ENCODE results near the gene MIPEP. TPM values are rescaled to one million over a fixed set of nuclear protein-coding genes. Genes with fewer than 3 reads are reported as not detected.

Gene MIPEP
- total and polyA plus RNA-seq, 9 of the 15 experiments (the other 6 are each of a cell fraction or from before 2014, with no cell fraction given): 1.7 to 19.3 (median 13.1) TPM

DNA sequence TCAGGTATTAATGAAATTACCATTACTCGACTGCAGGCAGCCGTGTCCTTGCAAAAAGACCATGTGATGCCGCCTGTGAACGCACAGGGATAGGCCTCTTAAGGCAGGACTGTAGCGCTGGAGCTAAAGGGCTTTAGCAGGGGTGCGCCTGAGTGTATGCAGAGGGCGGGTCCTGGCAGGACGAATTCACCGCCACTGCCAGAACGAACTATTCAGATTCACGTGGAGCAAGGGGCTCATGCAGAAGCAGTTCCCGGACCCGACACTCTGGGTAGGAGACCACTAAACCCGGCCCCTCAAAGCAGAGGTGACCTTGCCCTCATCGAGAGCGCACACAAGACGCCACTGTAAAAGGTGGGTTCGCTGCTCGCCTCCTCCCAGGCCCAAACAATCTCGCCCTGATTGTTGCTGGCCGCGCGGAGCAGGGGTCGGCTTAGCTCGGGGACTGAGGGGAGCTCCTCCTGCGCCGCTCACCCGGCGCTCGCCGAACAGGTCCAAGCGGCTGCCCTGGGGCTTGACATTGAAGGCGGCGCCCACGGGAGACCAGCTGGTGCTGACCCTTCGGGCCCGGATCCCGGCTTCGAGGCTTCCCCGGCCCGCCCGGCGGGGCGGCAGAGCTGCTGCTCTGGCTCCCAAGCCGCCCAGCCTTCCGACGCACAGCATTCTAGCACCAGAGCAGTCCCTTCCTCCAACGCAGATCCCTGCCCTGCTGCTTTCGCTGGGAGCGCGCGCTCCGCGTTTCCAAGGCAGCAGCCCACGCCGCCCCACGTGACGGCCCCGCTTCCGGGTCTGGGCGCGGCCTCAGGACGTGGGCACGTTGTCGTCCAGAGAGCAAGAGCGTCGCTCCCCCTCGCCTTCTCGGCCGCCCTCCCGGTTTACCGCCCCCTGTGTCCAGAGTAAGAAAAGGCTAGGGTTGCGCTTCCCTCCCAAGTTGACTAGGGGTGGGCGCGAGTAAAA, at the start of gene MIPEP (continued):
- TF ChIP-seq HNRNPLL (IDR thresholded peaks at IDR 0.05; ENCODE audit: low read depth, low read length, poor library complexity, severe bottlenecking): peak; percentile 50
- TF ChIP-seq, protein P1, sequence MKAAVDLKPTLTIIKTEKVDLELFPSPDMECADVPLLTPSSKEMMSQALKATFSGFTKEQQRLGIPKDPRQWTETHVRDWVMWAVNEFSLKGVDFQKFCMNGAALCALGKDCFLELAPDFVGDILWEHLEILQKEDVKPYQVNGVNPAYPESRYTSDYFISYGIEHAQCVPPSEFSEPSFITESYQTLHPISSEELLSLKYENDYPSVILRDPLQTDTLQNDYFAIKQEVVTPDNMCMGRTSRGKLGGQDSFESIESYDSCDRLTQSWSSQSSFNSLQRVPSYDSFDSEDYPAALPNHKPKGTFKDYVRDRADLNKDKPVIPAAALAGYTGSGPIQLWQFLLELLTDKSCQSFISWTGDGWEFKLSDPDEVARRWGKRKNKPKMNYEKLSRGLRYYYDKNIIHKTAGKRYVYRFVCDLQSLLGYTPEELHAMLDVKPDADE (conservative IDR thresholded peaks at IDR 0.05; ENCODE audit: control insufficient read depth, low read depth, low read length): peak; percentile 88
- TF ChIP-seq RUNX1 (IDR thresholded peaks at IDR 0.05; ENCODE audit: low read depth): no peak
- TF ChIP-seq ZNF324 (CRISPR knock-in tag; IDR thresholded peaks at IDR 0.05): no peak
- TF ChIP-seq FIP1L1 (IDR thresholded peaks at IDR 0.05; ENCODE audit: low read depth, low read length, poor library complexity, severe bottlenecking): peak; percentile 53
- no peak for TF ChIP-seq KLF13 (tag; IDR thresholded peaks at IDR 0.05; ENCODE audit: borderline replicate concordance, low read depth)
- peak; percentile 56; the same call in 1 of the 2 replicates for TF ChIP-seq JUN (IDR thresholded peaks at IDR 0.05; ENCODE audit: borderline replicate concordance, low read depth, low read length)
- TF ChIP-seq JUN (CRISPR knock-in tag; IDR thresholded peaks at IDR 0.05; ENCODE audit: borderline replicate concordance): no peak
- no peak for TF ChIP-seq NBN (IDR thresholded peaks at IDR 0.05; ENCODE audit: low read depth)
- no peak for TF ChIP-seq PHB (CRISPR knock-in tag; IDR thresholded peaks at IDR 0.05)
- no peak for TF ChIP-seq CBX3 (IDR thresholded peaks at IDR 0.05; ENCODE audit: borderline replicate concordance in 1 of 2, low read length in 2 of 2)
- peak; percentile 82; the same call in 1 of the 2 replicates for TF ChIP-seq RB1 (IDR thresholded peaks at IDR 0.05; ENCODE audit: low read depth)
- TF ChIP-seq L3MBTL2 (IDR thresholded peaks at IDR 0.05): peak; percentile 45; the same call in 1 of the 2 replicates
- TF ChIP-seq TAF7 (tag; IDR thresholded peaks at IDR 0.05): no peak
- TF ChIP-seq RBFOX2 (IDR thresholded peaks at IDR 0.05; ENCODE audit: low read depth, low read length): peak; percentile 73
- no peak for TF ChIP-seq HDAC8 (tag; IDR thresholded peaks at IDR 0.05)
- TF ChIP-seq, protein P2, sequence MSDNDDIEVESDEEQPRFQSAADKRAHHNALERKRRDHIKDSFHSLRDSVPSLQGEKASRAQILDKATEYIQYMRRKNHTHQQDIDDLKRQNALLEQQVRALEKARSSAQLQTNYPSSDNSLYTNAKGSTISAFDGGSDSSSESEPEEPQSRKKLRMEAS (CRISPR knock-in tag; IDR thresholded peaks at IDR 0.05): peak; percentile 76
- TF ChIP-seq MLLT1 (IDR thresholded peaks at IDR 0.05): no peak
- peak in 1 of 3 experiments; percentile 45 for TF ChIP-seq YY1 (IDR thresholded peaks at IDR 0.05; ENCODE audit: borderline replicate concordance in 1 of 3, control insufficient read depth in 1 of 3, extremely low read depth in 1 of 3, insufficient read depth in 3 of 3, insufficient read length in 1 of 3, insufficient replicate concordance in 2 of 3, low read depth in 1 of 3, low read length in 2 of 3)
- TF ChIP-seq, protein P3, sequence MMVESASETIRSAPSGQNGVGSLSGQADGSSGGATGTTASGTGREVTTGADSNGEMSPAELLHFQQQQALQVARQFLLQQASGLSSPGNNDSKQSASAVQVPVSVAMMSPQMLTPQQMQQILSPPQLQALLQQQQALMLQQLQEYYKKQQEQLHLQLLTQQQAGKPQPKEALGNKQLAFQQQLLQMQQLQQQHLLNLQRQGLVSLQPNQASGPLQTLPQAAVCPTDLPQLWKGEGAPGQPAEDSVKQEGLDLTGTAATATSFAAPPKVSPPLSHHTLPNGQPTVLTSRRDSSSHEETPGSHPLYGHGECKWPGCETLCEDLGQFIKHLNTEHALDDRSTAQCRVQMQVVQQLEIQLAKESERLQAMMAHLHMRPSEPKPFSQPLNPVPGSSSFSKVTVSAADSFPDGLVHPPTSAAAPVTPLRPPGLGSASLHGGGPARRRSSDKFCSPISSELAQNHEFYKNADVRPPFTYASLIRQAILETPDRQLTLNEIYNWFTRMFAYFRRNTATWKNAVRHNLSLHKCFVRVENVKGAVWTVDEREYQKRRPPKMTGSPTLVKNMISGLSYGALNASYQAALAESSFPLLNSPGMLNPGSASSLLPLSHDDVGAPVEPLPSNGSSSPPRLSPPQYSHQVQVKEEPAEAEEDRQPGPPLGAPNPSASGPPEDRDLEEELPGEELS (CRISPR knock-in tag; IDR thresholded peaks at IDR 0.05; ENCODE audit: borderline replicate concordance): no peak

All from K562 (cell line).